HL-60 (cell line): Measurements from ENCODE around the gene PPME1.

Experiments used
- GABPA ChIP-seq: IDR thresholded peaks from 2 replicates; pipeline ENCODE4 v1.6.1; 2012; ENCODE audit warnings: low read depth
- TF ChIP-seq, protein P1 (sequence below): IDR thresholded peaks from one replicate; pipeline ENCODE4 v1.5.1; 2011; ENCODE audit warnings: low read length, control low read depth, inconsistent platforms; ENCODE audit not compliant: insufficient read depth

GRCh38 chr11:74299015-74299414 lies 127.9 kb downstream of the PPME1 start:
- no peak for TF ChIP-seq GABPA
- TF ChIP-seq, protein P1, sequence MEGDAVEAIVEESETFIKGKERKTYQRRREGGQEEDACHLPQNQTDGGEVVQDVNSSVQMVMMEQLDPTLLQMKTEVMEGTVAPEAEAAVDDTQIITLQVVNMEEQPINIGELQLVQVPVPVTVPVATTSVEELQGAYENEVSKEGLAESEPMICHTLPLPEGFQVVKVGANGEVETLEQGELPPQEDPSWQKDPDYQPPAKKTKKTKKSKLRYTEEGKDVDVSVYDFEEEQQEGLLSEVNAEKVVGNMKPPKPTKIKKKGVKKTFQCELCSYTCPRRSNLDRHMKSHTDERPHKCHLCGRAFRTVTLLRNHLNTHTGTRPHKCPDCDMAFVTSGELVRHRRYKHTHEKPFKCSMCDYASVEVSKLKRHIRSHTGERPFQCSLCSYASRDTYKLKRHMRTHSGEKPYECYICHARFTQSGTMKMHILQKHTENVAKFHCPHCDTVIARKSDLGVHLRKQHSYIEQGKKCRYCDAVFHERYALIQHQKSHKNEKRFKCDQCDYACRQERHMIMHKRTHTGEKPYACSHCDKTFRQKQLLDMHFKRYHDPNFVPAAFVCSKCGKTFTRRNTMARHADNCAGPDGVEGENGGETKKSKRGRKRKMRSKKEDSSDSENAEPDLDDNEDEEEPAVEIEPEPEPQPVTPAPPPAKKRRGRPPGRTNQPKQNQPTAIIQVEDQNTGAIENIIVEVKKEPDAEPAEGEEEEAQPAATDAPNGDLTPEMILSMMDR, result no peak
